Measurements from ENCODE around the gene CHTF18.
"Not testable (repeated sequence)": the region's sequence is repeated elsewhere in the genome, so short reads cannot be mapped to it uniquely, and the experiment has no call there.

Gene CHTF18

DNA sequence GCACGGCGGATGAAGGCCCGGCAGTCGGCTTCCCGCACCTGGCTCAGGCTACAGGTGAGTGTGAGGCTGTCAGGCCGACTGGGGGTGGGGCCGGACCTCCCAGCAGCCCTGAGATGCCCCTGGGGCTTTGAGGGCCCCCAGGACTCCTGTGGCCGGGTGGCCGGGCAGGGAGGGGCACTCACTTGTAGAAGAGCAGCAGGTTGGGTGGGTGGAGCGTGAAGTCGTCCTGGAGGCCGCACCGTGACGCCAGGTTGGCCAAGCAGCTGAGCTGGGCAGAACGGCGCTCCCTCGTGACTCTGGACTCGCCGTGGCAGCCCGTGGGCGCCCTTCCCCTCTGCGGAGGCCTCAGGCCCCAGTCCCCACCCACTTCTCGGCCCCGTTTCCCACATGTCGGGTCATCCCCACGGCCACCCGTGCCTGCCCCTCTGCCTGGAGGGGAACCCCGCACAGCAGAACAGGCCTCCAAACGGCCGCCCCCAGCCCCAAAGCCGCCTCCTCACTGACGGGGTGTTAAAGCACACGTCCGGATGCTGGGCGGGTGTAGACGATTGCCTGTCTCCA lies 13.1 kb upstream of the CHTF18 start:
- DNase-seq: no peak

DNA sequence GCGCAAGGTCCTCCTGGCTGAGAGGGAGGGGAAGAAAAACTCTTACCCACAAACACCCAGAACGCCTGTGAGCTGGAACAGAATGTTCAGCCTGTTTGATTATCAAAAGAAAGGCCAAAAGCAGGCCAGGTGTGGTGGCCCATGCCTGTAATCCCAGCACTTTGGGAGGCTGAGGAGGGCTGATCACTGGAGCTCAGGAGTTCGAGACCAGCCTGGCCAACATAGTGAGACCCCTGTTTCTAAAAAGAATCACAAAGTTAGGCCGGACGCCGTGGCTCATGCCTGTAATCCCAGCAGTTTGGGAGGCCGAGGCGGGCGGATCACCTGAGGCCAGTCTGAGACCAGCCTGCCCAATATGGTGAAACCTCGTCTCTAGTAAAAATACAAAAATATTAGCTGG lies 12.1 kb upstream of the CHTF18 start:
- DNase-seq: not testable (repeated sequence)

DNA sequence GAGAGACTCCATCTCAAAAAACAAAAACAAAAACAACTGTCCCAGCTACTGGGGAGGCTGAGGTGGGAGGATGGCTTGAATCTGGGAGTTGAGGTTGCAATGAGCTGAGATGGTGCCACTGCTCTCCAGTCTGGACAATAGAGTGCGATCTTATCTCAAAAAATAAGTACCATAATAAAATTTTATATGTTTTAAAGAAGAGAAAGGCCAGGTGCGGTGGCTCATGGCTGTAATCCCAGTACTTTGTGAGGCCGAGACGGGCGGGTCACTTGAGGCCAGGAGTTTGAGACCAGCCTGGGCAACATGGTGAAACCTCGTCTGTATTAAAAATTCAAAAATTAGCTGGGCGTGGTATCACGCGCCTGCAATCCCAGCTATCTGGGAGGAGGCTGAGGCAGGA lies 11.6 kb upstream of the CHTF18 start:
- no peak for DNase-seq

DNA sequence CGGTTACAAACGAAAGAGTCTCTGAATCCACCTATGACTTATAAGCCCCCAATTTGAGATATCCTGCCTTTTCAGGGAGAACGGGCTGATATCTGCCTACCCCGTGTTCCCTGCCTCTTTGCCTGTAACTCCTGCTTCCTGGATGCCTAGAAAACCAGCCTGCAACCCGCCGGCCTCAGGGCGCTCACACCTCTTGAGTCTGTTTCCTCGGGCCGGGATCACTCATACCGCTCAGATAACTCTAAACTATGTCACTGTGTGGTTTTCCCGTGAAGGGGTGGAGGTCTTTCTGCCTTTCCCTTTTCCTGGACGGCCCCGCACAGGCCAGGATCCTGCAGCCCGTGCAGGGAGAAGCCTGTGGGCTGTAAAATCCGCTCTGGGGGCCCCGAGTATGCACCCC lies 10.6 kb upstream of the CHTF18 start:
- no peak for DNase-seq

DNA sequence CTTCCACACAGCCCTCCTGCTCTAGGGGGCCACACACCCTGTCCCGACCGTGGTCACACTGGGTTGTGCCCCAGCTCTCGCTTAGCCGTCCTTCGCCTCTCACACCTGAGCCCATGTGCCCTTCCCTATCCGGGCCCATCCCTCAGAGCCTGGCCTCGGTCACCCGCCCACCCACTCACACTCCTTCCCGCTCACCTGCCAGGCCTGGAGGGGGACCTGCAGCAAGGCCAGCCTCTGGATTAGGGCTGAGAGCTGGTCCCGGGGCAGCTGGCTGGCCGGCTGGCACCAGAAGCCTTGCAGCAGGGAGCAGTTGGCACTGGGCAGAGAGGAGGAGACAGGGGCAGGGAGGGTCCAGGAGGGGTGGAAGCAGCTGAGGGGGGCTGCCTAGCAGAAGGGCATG lies 10.0 kb upstream of the CHTF18 start:
- DNase-seq: no peak

DNA sequence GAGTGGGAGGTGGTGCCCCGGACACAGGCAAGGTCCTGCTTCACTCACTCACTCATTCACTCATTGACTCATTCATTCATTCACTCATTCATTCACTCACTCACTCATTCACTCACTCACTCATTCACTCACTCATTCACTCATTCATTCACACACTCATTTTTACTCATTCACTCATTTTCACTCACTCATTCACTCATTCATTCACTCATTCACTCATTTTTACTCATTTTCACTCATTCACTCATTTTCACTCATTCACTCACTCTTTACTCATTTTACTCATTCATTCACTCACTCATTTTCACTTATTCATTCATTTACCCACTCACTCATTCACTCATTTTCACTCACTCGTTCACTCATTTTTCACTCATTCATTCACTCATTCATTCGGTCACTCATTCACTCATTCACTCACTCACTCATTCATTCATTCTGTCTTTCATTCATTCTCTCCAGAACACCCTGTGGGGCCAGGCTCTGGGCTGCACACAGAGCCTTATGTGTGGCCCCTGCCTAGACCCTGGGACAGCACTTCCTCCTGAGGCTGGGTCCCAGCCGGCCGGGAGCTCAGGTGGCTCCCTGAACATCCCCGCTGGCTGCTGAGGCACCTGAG lies 9.4 kb upstream of the CHTF18 start:
- DNase-seq: no peak

DNA sequence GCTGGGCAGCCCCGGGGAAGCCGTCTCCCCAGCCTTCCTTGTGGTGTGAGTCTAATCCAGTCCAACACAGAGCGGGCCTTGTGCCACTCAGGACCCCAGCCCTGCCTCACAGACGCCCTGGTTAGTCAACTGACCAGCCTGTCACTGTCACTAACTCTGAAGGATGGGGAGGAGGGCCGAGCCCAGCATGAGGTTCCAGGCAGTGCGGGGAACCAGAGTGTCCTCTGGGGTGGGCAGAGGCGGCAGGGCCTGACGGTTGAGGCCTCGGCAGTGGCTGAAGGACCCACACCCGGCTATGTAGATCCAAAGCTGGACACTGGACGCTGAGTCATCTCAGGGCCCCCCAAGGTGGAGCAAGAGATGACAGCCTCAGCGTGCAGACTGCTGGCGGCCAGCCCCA lies 8.9 kb upstream of the CHTF18 start:
- no peak for DNase-seq

DNA sequence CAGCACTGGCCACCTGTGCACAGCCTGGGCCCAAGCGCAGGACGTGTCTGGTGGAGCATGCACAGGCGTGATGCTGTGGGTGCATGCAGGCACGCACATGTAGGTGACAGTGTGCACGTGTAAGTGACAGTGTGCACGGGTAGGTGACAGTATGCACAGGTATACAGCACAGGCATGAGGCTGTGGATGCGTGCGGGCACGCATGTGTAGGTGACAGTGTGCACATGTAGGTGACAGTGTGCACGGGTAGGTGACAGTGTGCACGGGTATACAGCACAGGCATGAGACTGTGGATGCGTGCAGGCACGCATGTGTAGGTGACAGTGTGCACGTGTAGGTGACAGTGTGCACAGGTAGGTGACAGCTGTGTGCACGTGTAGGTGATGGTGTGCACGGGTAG lies 8.1 kb upstream of the CHTF18 start:
- no peak for DNase-seq

DNA sequence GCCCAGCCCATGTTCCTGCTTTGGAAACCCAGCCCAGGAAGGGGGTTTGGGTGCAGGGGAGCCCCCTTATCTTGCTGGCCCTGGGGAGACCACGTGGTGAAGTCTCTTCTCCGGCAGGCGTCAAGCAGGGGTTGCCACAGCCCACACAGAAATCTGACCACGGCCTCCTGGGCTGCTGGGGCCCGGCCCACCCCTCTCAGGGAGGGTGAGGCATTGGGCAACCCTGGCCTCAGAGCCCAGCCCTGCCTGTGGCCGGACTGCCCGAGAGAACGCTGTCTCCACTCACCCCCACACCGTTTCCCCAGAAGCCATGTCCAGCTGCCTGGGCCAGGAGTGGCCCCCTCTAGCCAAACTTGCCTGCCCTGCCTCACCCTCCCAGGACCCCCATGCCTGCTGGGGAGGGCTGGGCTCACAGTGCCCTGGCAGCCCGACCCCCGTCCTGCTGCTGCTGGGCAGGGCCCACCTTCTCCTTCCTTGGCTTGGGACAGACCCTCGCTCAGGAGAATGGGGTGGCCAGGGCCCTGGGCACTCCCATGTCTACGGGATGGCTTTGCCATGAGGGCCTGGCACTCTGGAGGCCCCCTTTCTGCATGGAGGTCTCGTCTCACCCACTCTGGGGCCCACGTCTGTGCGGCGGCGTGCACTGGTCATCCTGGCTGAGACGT lies 6.9 kb upstream of the CHTF18 start:
- DNase-seq: no peak

DNA sequence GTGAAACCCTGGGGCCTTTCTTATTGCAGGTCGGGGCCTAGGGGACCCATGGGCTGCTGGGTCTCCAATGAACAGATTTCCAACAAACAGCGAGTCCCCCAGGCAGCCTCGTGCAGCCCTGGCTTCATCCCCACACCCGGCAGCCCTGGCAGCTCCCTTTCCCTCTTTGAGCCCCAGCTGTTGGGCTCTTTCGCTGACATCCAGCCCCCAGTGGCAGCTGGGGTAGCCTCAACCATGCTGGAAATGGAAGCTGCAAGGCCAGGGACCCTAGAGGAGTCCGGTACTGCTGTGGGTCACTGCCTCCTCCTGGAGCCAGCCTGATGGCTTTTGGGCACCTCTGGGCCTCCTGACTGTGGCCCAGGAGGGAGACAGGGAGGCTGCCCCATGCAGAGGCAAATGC lies 6.2 kb upstream of the CHTF18 start:
- DNase-seq: no peak

DNA sequence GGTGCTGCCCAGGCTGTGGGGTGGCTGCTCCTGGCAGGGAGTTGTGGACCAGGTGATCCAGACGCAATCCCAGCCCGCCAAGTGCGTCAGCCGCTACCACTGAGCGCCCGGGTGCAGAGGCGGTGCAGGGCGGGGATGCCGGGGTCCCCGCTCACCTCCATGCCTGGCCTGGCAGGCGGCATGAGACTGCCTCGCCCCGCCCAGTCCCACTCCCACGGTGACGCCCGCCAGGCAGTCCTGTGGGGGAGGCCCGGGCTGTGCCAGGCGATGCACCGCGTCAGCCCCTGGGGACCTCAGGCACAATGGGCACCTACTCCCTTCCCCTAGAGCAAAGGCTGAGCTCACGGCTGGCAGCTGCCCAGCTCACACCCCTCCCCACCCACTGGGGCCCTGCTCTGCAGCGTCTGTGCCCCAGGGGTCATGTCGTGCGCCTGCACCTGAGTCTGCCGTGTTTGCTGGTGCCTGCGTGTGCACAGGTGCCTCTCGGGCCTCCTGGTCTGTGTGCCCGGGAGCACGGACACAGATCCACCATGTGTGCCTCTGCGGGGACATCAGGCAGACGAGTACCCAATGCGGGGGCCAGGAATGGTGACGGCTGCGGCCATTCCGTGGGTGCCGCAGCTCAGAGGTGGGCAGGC lies 5.5 kb upstream of the CHTF18 start:
- no peak for DNase-seq

DNA sequence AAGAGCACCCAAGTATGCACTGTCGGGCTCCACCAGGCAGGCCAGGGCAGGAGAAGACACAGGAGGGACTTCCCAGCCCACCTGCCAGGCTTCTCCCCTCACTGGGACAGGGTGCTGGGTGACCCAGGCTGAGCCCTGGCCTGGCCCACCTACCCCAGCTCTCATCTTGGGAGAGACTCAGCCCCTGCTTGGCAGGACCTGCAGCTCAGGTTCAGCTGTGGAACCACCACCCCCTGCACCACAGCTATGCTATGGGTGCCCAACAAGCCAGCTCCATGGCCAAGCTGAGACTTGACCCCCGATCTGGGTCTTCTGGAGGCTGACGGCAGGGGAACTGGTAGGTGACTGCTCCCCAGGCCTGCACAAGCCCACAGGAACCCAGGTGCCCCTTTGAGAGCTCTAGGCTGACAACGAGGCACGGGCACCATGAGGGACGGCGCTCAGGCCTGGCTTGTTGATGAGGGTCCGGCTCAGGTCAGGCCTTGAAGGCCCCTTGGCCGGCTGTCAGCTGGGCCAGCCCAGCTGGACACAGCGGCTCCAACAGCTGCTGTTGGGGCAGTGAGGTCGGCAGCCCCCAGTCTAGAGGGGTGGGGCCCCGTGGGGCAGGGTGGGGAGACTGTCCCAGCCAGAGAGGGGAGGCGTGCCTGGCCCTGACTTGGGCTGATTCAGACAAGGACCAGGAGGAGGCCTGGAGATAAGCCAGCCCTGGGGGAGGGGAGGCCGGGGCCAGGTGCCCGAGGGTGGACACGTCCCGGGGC lies 4.8 kb upstream of the CHTF18 start:
- DNase-seq: peak in 2 of 51 donors; percentile 1 to 7

DNA sequence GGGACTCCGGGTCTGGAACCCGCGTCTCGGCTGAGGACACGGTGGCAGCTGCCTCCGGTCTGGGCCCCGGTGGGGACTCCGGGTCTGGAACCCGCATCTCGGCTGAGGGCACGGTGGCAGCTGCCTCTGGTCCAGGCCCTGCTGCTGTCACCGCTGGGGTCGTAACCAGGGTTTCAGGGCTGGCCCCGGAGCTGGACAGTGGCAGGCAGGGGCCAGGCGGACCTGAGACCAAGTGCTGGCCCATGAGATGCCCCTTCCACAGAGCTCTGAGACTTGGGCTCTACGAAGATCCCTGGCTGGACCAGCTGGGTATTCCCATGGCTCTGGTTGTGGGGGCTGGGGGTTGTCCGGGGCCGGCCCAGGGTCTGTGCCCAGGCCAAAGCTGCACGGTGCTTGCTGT lies 4.0 kb upstream of the CHTF18 start:
- no peak for DNase-seq

DNA sequence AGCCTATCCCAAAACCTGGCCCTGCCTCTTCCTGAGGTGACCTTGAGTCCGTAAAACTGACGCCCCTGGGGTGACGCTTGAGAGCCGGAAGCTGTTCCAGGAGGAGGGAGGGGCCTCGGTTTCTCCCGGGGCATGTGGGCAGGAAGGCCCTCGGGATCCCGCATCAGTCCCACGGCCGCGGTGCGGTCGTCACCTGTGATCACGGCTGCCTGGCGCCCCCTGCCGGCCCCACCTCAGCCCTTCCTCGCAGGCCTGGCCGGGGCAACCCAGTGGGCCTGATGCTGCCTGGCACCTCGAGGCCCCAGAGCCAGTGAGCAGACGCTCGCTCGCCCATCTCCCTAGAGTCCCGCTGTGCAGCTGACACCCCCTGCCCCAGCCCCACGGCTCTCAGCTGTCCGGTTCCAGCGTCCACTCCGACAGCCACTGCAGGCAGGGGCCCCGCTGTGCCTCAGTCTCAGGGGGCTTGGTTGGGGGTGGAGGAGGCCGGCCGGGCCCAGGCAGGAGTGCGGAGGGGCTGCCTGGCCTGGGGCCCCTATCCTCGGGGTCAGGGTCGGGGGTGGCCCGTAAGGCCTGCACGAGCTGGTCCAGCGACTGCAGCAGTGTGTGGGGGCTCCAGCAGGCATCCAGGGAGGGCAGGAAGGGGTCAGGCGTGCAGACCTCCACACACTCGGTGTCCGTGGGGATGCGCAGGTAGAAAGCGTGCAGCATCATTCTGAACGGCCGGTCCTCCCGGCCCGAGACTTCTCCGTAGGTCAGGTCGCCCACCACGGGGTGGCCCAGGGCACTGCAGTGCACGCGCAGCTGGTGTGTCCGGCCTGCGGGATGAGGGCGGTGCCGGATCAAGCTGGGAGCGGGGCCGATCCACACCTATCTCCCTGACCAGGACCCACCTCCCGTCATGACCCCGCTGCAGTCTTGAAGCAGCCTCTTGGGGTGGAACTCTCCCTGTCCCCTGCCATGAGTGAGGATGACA lies 2.6 kb upstream of the CHTF18 start:
- DNase-seq: peak in 37 of 51 donors; percentile 3 to 70 (median 31)

DNA sequence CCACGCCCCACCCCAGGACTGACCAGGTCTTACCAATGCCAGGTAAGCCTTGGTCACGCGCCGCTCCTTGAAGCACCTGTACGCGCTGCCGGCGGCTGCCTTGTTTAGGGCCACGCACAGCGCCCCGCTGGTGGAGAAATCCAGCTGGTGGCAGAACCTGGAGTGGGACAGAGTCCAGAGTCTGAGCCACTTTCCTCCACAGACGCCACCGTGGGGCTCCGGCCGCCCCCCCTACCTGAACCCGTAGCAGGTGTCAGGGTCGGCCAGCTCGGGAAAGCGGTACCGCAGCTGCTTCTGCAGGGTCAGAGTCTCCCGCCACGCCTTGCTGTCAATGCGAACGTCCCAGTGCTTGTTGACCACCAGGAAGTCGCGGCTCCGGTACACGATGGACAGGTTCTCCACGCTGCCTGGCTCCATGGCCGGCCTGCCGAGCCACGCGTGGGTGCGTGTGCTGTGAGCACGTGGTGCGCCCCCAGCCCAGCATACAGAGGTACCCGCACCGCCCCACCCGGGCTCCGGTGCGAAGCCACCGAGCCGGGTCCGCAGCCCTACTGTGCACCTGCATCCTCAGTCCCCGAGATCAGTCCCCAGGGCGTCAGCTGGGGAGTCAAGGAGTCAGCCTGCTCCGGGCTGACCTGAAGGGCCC lies 976 bp upstream of the CHTF18 start:
- DNase-seq: no peak

DNA sequence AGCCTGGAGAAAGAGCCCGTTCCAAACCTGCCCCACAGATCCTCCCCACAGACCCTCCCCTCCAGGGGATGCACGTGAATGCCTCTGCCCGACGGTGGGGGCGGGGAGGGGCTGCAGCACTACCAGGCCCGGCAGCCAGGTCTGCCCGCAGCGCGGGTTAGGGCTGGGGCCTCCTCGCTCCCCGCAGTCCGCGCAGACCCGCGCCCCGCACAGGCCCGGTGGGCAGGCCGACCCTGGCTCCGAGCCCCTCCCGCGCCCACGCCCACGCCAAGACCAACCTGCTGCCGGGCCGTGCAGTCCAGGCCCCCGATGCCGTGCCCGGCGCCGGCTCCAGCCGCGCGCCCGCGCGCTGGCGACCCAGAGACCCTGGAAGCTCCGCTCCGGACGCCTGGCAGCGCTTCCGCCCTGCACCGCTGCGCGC lies 432 bp upstream of the CHTF18 start, which contains the start of gene RPUSD1:
RPUSD1 (minus strand) TSS at position 404 of the 421 bp plus-strand sequence. CDS start 644 bp downstream, outside the sequence.
- no peak for DNase-seq

DNA sequence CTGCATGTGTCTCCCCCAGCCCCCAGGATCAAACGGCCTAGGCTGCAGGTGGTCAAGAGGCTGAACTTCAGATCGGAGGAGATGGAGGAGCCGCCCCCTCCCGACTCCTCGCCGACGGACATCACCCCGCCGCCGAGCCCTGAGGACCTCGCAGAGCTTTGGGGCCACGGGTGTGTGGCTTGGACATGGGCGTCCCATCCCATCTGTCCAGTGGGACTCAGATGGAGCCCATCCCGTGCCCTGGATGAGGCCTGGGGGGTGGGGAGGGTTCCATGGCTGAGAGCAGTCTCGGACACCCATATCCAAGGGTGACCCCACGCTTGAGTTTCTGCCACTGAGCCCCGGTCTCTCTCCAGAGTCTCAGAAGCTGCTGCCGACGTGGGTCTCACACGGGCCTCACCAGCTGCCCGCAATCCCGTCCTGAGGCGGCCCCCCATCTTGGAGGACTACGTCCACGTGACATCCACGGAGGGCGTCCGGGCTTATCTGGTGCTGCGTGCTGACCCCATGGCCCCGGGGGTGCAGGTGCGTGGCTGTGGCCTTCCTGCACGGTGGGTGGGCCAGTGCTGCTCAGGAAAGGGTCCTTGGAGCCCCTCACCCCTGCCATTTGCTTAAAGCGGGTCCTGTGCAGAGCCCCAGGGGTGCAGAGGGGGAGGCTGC lies 901 bp downstream of the CHTF18 start:
- no peak for DNase-seq

DNA sequence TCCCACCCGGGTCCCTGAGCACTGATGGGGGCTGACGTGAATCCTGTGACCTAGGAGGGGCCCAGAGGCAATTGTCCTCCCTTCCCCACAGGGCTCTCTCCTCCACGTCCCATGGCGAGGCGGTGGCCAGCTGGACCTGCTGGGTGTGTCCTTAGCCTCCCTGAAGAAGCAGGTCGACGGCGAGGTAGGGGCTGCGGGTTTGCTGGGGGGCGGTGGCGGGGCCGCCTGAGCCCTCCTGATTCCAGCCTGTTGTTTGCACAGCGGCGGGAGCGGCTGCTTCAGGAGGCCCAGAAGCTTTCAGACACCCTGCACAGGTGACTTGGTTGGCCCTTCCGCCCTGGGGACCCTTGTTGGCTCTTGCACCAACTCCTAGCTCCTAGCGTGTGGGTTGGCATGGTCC lies 1.7 kb downstream of the CHTF18 start:
- DNase-seq: no peak

DNA sequence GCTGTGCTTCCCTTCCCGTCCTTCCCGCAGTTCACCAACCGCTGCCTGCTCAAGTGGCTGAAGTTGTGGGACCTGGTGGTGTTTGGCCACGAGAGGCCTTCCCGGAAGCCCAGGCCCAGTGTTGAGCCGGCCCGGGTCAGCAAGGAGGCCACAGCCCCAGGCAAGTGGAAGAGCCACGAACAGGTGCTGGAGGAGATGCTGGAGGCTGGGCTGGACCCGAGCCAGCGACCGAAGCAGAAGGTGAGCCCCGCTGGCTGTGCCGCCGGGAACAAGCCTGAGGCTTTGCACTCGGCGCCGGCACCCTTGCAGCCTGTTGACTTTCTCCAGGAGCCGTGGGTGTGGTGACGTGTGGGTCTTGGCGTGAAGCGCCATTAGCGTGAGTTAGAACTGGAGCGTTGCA lies 2.7 kb downstream of the CHTF18 start:
- DNase-seq: no peak
